Central memory CD4-positive, alpha-beta T cell (primary cell): ENCODE data around the gene JMY.
"Not testable (repeated sequence)": the region's sequence is repeated elsewhere in the genome, so short reads cannot be mapped to it uniquely, and the experiment has no call there.

Source experiments
- DNase-seq: peaks from one replicate; pipeline ENCODE4 v3.0.0; 2022

JMY gene

DNA sequence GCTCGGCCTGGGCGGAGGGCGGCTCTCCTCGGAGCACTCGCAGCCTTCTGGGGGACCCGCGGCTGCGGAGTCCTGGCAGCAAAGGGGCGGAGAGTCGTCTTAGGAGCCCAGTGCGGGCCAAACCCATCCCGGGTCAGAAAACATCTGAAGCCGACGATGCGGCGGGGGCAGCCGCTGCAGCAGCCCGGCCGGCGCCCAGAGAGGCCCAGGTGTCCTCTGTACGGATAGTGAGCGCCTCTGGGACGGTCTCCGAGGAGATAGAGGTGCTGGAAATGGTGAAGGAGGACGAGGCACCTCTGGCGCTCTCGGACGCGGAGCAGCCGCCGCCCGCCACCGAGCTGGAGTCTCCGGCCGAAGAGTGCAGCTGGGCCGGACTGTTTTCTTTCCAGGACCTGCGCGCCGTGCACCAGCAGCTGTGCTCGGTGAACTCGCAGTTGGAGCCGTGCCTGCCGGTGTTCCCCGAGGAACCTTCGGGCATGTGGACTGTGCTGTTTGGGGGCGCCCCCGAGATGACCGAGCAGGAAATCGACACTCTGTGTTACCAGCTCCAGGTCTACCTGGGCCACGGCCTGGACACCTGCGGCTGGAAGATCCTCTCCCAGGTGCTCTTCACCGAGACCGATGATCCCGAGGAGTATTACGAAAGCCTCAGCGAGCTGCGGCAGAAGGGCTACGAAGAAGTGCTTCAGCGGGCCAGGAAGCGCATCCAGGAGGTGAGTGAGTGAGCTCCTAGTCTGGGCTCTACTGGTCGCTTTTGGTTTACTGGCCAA is 1.2 kb downstream of the JMY start:
- DNase-seq: peak; percentile 33

DNA sequence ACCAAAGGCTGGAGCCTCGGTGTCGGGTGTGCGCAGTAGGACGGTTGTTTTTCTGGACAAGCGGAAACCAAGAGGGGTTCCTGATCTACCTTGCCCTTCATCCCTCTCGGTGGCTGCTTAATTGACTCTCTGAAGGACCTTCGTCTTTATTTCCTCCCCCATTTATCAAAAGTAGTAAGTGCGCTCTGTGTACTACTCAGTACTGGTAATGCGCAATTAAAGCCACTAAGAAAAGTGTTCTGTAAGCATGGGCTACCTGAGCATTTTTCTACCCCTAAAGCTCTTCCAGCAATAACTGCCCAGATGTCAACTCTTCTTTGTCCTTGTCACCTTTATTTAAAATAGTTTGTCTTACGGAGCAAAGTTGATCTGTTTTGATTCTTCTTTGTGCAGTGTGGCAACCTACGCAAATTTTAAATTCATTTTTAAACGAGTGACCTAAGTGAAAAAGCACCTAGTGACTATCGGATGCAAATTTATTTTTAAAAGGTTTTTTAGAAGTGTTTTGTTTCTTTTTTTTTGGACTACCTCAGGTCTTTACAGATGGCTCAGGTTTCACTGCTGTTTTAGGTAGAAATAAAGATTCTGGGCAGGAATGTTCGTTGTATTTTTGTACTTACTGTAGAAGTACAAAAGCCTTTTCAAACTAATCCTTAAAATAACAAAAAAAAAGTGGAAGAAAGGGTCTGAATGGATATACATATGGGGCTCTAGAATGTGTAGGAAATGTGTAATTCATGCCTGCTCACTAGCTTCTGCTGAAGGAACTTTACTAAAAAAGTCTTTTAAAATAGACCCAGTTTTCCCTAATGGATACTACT is 2.0 kb downstream of the JMY start:
- DNase-seq: peak; percentile 13

DNA sequence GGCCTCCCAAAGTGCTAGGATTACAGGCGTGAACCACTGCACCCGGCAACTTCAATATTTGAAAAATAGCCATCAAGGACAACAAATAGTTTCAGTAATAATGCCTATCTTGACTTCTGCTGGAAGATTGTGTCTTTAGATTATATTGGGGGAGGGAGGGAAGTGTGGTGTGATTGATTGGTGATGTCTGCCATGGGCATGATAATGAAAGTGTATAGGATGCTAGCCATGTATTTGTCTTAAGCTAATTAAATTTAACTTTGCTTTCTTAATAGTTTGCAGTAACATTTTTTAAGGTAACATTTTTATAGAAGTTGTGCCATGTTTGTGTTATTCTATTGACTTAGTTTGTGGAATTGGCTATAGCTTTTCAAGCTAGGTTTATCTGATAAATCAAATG is 4.6 kb downstream of the JMY start:
- DNase-seq: no peak

GRCh38 chr5:79241535-79241979 is 5.6 kb downstream of the JMY start:
- no peak for DNase-seq

DNA sequence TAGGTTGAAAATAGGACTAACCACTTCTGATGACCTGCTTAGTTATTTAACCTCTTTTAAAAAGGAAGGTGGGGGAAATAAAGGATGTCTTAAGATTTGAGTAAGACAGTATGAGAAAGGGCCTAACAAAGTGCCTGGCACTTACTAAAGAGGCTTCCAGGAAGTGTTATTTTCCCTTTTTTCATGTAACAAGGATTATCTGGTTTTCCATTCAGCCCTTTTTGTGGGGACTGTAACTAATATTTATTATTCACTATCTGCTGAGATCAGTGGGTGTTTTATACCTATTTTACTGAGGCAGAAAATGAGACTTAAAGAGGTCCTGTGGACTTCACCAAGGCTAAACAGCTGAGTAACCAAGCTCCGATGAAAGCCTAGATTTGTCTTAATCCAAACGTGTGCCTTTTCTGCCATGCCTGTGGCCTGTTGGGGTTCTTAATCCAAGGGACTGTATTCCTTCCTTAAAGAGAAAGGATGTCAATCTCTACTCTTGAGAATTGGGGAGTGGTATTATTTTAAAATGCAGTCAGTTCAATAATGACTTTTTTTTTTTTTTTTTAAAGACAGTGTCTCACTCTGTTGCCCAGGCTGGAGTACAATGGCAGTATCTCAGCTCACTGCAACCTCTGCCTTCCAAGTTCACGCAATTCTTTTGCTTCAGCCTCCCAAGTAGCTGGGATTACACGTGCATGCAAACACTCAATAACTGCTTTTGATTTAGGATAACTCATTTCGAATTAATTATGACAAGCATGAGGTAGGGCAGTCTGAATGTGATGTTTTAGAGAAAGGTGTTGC is 6.5 kb downstream of the JMY start:
- no peak for DNase-seq

DNA sequence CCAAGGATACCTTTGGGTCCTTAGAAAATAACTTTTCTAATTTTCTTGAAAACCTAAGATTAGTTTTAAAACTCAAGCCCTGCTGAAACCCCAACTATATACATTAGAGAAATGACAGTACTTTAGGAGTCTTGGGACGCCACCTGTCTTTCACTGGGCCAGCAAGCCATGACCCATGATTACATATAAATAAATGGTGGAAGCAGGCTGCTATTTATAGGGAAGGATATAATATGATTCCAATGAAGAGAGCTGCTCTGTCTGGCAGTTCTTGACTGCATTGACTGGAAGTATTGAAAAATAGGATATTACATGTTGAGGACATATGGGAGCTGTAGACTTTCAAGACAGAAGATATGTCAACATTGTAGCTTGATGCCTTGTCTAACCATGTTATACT is 7.3 kb downstream of the JMY start:
- no peak for DNase-seq

DNA sequence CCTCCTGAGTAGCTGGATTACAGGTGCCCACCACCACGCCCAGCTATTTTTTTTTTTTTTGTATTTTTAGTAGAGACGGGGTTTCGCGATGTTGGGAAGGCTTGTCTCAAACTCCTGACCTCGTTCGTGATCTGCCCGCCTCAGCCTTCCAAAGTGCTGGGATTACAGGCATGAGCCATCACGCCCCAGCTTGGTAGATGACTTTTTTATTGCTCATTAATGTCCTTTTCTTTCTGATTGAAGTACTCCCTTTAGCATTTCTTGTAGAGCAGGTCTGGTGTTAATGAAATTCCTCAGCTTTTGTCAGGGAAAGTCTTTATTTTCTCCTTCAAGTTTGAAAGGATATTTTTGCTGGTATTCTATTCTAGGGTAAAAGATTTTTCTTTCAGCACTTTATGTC is 18.1 kb downstream of the JMY start:
- DNase-seq: not testable (repeated sequence)

DNA sequence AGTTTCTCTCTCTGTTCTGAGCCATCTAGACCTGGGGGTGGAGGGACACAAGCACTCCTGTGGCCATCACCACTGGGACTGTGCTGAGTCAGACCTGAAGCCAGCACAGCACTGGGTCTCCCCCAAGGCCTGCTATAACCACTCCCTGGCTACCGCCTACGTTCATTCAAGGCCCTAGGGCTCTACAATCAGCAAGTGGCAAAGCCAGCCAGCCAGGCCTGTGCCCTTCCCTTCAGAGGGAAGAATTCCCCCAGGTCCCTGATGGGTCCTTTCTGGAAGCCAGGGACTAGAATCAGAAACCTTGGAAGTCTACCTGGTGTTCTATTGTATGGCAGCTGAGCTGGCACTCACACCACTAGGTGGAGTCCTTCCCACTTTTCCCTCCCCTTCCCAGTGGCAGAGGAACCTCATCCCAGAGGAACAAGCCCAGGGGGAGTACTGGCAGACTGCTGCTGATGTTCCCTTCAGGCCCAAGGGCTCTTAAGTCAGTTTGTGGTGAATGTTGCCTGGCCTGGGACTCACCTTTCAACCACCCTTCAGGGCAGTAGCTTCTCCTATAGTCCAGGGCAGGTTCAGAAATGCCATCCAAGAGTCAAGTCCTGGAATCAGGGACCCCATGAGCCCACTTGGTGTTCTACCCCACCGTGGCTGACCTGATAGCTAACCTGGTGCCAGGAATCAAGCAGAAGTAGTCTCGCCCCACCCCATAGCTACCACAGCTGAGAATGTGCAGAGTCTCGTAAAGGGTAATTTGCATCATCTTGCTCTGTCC is 20.0 kb downstream of the JMY start:
- DNase-seq: no peak

GRCh38 chr5:79256563-79256962 is 20.6 kb downstream of the JMY start:
- DNase-seq: no peak

DNA sequence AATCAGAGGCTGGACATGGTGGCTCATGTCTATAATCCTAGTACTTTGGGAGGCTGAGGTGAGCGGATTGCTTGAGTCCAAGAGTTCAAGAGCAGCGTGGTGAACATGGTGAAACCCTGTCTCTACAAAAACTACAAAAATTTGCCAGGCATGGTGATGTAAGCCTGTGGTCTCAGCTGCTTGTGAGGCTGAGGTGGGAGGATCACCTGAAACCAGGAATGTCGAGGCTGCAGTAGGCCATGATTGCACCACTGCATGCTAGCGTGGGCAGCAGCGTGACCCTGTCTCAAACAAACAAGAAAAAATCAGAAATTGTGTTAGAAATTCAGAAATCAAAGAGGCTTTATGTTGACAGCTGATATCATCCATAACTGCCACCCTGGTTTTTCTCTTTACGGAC is 21.4 kb downstream of the JMY start:
- DNase-seq: no peak

DNA sequence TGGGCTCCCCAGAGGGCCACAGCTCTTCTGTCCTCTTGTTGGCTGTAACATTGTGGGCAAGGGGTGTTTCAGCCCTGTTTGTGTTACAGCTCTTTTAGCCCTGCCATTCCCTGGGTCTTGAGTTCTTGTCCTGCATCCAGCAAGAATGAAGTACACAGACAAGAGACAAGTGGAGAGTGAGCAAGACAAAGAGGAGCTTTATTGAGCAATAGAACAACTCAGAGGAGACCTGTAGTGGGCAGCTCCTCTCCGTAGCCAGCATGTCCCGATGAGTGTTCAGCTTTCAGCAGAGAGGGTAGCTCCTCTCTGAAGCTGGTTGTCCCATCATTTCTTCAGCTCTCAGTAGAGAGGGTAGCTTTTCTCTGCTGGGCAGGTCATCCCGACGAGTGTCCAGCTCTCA is 22.9 kb downstream of the JMY start:
- no peak for DNase-seq

- DNase-seq: no peak
Observed at GRCh38 chr5:79259383-79259782, 23.5 kb downstream of the JMY start.

DNA sequence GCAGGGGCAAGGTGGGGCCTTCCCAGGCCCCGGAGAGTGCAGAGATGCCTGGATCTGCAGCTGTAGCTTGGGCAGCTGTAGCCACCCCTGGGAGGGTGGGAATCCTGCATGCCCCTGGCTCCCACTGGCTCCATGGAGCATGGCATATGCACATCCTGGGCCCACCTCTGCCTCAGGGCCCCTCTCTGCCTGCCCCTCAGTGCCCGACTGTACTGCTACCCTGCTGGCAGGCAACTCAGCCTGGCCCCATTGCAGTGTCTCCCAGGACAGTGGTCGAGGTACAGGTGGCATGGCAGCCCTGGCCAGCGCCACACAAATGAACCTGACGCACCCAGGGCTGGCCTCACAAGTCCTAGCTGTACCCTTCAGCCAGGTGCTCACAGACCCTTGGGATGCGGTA is 23.9 kb downstream of the JMY start:
- DNase-seq: no peak

DNA sequence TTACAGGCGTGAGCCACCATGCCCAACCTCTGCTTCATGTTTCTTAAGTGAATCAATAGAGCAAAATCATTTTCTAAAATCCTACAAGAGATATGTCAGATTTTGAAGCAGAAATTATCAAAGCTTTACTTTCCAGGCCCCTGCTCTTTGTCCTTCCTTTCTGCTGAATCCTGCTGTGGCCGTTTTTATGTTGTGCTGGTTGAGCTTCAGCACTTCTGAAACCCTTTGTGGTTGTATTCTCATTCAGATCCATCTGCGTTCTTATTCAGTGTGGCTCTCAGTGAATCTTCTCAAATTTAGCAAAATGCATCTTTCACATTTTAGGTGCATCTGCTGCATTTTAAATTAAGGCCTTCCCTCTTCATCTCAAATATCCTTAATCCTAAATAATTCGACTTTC is 26.0 kb downstream of the JMY start:
- DNase-seq: no peak

DNA sequence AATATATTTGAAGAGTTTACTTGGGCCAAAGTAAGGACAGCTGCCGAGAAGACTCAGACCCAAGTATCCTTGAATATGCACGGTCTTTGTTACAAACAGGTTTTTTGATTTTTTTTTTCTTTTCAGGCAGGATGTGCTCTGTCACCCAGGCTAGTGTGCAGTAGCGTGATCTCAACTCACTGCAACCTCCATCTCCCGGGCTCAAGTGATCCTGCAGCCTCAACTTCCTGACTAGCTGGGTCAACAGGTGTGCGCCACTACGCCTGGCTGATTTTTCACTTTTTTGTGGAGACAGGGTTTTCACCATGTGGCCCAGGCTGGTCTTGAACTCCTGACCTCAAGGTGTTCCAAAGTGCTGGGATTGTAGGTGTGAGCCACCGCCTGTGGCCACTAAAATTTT is 27.4 kb downstream of the JMY start:
- DNase-seq: no peak

GRCh38 chr5:79267180-79267579 is 31.2 kb downstream of the JMY start:
- DNase-seq: no peak

DNA sequence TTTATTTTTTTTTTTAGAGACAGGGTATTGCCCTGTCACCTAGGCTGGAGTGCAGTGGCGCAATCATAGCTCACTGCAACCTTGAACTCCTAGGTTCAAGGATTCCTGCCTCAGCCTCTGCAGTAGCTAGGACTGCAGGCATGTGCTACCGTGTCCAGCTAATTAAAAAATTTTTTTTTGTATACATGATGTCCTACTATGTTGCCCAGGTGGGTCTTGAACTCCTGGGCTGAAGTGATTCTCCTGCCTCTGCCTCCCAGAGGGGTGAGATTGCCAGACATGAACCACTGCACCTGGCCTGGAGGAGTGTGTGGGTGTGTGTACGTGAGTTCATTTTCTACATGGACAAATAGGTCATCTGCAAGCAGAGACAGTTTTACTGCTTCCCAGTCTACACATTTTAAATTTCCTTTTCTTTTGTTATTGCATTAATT is 33.8 kb downstream of the JMY start:
- no peak for DNase-seq

DNA sequence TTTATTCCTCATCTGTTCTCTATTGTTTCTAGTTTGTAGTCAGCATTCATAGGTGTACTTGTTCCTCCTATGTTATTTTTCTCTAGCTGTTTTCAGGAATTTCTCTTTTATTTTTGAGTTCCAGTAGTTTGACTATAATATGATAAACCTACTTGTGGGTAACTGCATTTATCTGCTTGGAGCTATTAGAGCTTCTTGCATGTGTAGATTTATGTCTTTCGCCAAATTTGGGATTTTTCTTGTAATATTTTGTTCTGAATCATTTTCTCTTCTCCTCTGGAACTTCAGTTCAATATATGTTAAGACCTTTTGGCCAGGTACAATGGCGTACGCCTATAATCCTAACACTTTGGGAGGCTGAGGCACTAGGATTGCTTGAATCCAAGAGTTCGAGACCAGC is 37.4 kb downstream of the JMY start:
- no peak for DNase-seq

DNA sequence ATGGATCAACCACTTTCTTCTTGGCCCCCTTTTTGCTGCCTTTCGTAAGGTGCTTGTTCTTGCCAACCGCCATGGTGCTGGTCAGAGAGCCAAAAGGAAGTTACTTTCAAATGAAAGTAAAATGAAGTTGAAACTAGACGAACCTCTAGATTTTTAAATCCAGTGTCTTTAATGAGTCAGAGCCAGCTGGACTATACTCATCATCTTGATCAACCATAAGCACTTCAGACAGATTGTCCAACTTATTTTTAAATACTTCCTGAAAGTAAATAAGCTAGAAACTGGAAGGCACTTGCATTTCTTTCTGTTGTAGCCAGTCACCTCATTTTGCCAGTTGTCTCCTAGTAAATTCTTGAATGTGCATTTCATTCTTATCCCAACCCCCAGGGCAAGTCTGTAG is 48.9 kb downstream of the JMY start:
- no peak for DNase-seq

- no peak for DNase-seq
Observed at GRCh38 chr5:79285285-79285684, 49.4 kb downstream of the JMY start.

- DNase-seq: no peak
Observed at GRCh38 chr5:79285833-79286232, 49.9 kb downstream of the JMY start.

- no peak for DNase-seq
Observed at GRCh38 chr5:79287380-79287779, 51.4 kb downstream of the JMY start.

DNA sequence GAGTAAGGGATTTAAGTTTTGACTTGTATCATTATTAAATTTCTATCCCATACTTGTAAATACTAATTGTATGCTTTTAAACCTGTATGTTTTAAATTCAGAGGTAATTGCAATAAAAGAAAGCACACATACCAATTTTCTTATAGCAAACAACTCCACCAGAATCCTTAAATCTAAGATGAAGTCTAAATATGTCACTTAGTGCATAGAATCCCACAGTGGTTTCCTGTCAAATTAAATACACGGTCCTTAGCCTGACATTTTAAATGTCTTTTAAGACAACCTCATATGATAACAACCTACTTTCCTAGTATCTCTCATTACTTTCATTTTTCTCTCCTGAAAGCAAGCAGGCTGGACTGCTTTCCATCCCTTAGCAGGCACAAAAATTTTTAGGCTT is 52.0 kb downstream of the JMY start:
- DNase-seq: no peak
